Measurements from ENCODE around the gene SHROOM1. TPM values are rescaled to one million over a fixed set of nuclear protein-coding genes. Genes with fewer than 3 reads are reported as not detected.

SHROOM1 gene
- total and polyA plus RNA-seq, 2 of the 8 experiments (the other 6 are each of a cell fraction or from before 2014, with no cell fraction given) = 3.9 to 5.2 TPM

- TF ChIP-seq CHD7 (IDR thresholded peaks at IDR 0.05; ENCODE audit: insufficient replicate concordance, low read length) (no peak), YY1 (IDR thresholded peaks at IDR 0.05; ENCODE audit: low read depth, low read length) (no peak), ATF3 (IDR thresholded peaks at IDR 0.05; ENCODE audit: insufficient read depth, low read depth, low read length) (no peak), PHF8 (conservative IDR thresholded peaks at IDR 0.05; ENCODE audit: low read depth, low read length) (no peak), POU5F1 (IDR thresholded peaks at IDR 0.05; ENCODE audit: low read depth, low read length) (no peak), SP2 (IDR thresholded peaks at IDR 0.05; ENCODE audit: low read length) (no peak), JUN (IDR thresholded peaks at IDR 0.05; ENCODE audit: low read depth, low read length) (no peak), USF2 (IDR thresholded peaks at IDR 0.05; ENCODE audit: low read length) (no peak), TEAD4 (IDR thresholded peaks at IDR 0.05; ENCODE audit: low read depth, low read length) (no peak), SAP30 (IDR thresholded peaks at IDR 0.05; ENCODE audit: insufficient read depth, insufficient replicate concordance, low read length) (no peak), CHD1 (IDR thresholded peaks at IDR 0.05; ENCODE audit: low read depth, low read length) (no peak)
Measured at GRCh38 chr5:132816083-132816482, 14.4 kb downstream of the SHROOM1 start (continued).

All from H1 (cell line).